OCI-LY1 (cell line): ENCODE measurements around the gene RHEB.

Experiments used
- H2AFZ ChIP-seq: fragments of 200-600 bp; sonication (generic), shearing (Covaris generic); 2 replicates; pipeline ENCODE4 v1.6.0; 2014; ENCODE audit warnings: antibody characterized with exemption, mild to moderate bottlenecking, low read length
- H3F3A ChIP-seq: fragments of 200-600 bp; sonication (generic), shearing (Covaris generic); 2 replicates; pipeline ENCODE4 v1.6.0; 2014; ENCODE audit warnings: mild to moderate bottlenecking, antibody characterized with exemption, low read length, moderate library complexity; ENCODE audit not compliant: insufficient read depth
- H3K27ac ChIP-seq: fragments of 200-600 bp; sonication (generic); 2 replicates; pipeline ENCODE4 v1.5.1; 2014; ENCODE audit warnings: low read length, mixed run types, mild to moderate bottlenecking, low read depth; ENCODE audit not compliant: poor library complexity, severe bottlenecking
- H3K27me3 ChIP-seq: fragments of 200-600 bp; sonication (generic); 2 replicates; pipeline ENCODE4 v1.6.0; 2014; ENCODE audit warnings: antibody characterized with exemption, mild to moderate bottlenecking, low read length, moderate library complexity; ENCODE audit not compliant: insufficient read depth
- H3K36me3 ChIP-seq: fragments of 200-600 bp; sonication (generic); 2 replicates; pipeline ENCODE4 v1.6.1; 2014; ENCODE audit warnings: mild to moderate bottlenecking, antibody characterized with exemption, low read length, moderate library complexity, mixed read lengths; ENCODE audit not compliant: insufficient read depth
- H3K4me1 ChIP-seq: fragments of 200-600 bp; sonication (generic); 2 replicates; pipeline ENCODE4 v1.5.1; 2014; ENCODE audit warnings: mild to moderate bottlenecking, low read length, moderate library complexity; ENCODE audit not compliant: insufficient read depth, severe bottlenecking
- H3K4me2 ChIP-seq: fragments of 200-600 bp; sonication (generic), shearing (Covaris generic); 2 replicates; pipeline ENCODE4 v1.6.1; 2014; ENCODE audit warnings: low read length
- H3K4me3 ChIP-seq: fragments of 200-600 bp; sonication (generic); 2 replicates; pipeline ENCODE4 v1.5.1; 2014; ENCODE audit warnings: low read length, low read depth, mild to moderate bottlenecking, mixed read lengths; ENCODE audit not compliant: poor library complexity, severe bottlenecking
- H3K79me2 ChIP-seq: fragments of 200-600 bp; shearing (Covaris generic); 2 replicates; pipeline ENCODE4 v1.6.1; 2016; ENCODE audit warnings: mixed run types, low read length, mixed read lengths; ENCODE audit not compliant: insufficient read depth
- H3K9ac ChIP-seq: fragments of 200-600 bp; sonication (generic), shearing (Covaris generic); 2 replicates; pipeline ENCODE4 v1.6.1; 2014; ENCODE audit warnings: mild to moderate bottlenecking, low read length, mixed read lengths
- H3K9me2 ChIP-seq: fragments of 200-600 bp; sonication (generic), shearing (Covaris generic); 2 replicates; pipeline ENCODE4 v1.6.1; 2014; ENCODE audit warnings: low read depth, mild to moderate bottlenecking, low read length, mixed read lengths
- H3K9me3 ChIP-seq: fragments of 200-600 bp; shearing (Covaris generic); 2 replicates; pipeline ENCODE4 v1.6.1; 2014; ENCODE audit warnings: low read length, mixed read lengths
- H4K20me1 ChIP-seq: fragments of 200-600 bp; sonication (generic), shearing (Covaris generic); 2 replicates; pipeline ENCODE4 v1.6.0; 2016; ENCODE audit warnings: mild to moderate bottlenecking, low read length; ENCODE audit not compliant: insufficient read depth
- CTCF ChIP-seq: fragments of 200-600 bp; sonication (generic), shearing (Covaris generic); IDR thresholded peaks from 2 replicates; pipeline ENCODE4 v1.5.1; 2017; ENCODE audit warnings: mild to moderate bottlenecking, antibody characterized with exemption, low read length, moderate library complexity, mixed read lengths
- EZH2 ChIP-seq: fragments of 200-600 bp; sonication (generic), shearing (Covaris generic); IDR thresholded peaks from 2 replicates; pipeline ENCODE4 v1.8.0; 2017; ENCODE audit warnings: borderline replicate concordance, mixed run types, mild to moderate bottlenecking, antibody characterized with exemption, low read length, moderate library complexity, mixed read lengths

The RHEB gene

GRCh38 chr7:151549083-151549482, 29.4 kb upstream of the RHEB start:
- Histone ChIP-seq H3K27ac (no peak overlapping the region), H3K27me3 (no peaks in the 10 kb centered on the region; the same call in 1 of the 2 replicates), H3K9ac (no peak overlapping the region), H3K4me3 (no peak overlapping the region), H3K4me2 (no peak overlapping the region), H2AFZ (no peak overlapping the region), H3K9me2 (no peaks in the 10 kb centered on the region), H3K4me1 (no peaks in the 10 kb centered on the region), H3F3A (no peaks in the 10 kb centered on the region), H3K79me2 (no peaks in the 10 kb centered on the region), H3K36me3 (no peaks in the 10 kb centered on the region), H4K20me1 (no peaks in the 10 kb centered on the region), H3K9me3 (no peaks in the 10 kb centered on the region)
- TF ChIP-seq CTCF: no peak
- TF ChIP-seq EZH2: no peak

- no peak overlapping the region for H3K4me2 ChIP-seq
- no peak overlapping the region for H3K4me3 ChIP-seq
- no peak overlapping the region for H2AFZ ChIP-seq
- no peaks in the 10 kb centered on the region for H4K20me1 ChIP-seq
- H3K79me2 ChIP-seq: no peaks in the 10 kb centered on the region
- no peak overlapping the region for H3K9ac ChIP-seq
- H3K4me1 ChIP-seq: no peaks in the 10 kb centered on the region
- no peak for TF ChIP-seq CTCF
- TF ChIP-seq EZH2: no peak
- peaks cover 4% of the 10 kb centered on the region; the same call in 1 of the 2 replicates for H3K27me3 ChIP-seq
- no peak overlapping the region for H3K27ac ChIP-seq
- no peaks in the 10 kb centered on the region for H3K36me3 ChIP-seq
- H3F3A ChIP-seq: no peaks in the 10 kb centered on the region
- H3K9me2 ChIP-seq: no peaks in the 10 kb centered on the region
- no peaks in the 10 kb centered on the region for H3K9me3 ChIP-seq
Measured at GRCh38 chr7:151544183-151544582, 24.5 kb upstream of the RHEB start.

GRCh38 chr7:151542606-151543130, 23.0 kb upstream of the RHEB start:
- Histone ChIP-seq H3K4me1 (no peaks in the 10 kb centered on the region), H3K9me2 (no peaks in the 10 kb centered on the region), H3K36me3 (no peaks in the 10 kb centered on the region), H3K4me2 (no peak overlapping the region), H2AFZ (no peak overlapping the region), H3K27ac (no peak overlapping the region), H3F3A (no peaks in the 10 kb centered on the region), H3K27me3 (peaks cover 9% of the 10 kb centered on the region; the same call in 1 of the 2 replicates), H3K79me2 (no peaks in the 10 kb centered on the region), H3K4me3 (no peak overlapping the region), H4K20me1 (no peaks in the 10 kb centered on the region), H3K9ac (no peak overlapping the region), H3K9me3 (no peaks in the 10 kb centered on the region)
- no peak for TF ChIP-seq CTCF
- no peak for TF ChIP-seq EZH2
